DMS153 treated with DMSO at 0.1 percent for 48 hours (cell line): ENCODE results near the gene PRODH2.
A peak's percentile ranks its signal among the peaks of the same experiment; 100 is the strongest.
"Not testable (repeated sequence)": the region's sequence is repeated elsewhere in the genome, so short reads cannot be mapped to it uniquely, and the experiment has no call there.

Experiments used
- DNase-seq: peaks from one replicate; lab custom pipeline; 2025; ENCODE audit not compliant: unreplicated experiment; lab: John Stamatoyannopoulos, UW

The PRODH2 gene

GRCh38 chr19:35843676-35844481, 31.2 kb upstream of the PRODH2 start:
- peak; percentile 4 for DNase-seq

DNA sequence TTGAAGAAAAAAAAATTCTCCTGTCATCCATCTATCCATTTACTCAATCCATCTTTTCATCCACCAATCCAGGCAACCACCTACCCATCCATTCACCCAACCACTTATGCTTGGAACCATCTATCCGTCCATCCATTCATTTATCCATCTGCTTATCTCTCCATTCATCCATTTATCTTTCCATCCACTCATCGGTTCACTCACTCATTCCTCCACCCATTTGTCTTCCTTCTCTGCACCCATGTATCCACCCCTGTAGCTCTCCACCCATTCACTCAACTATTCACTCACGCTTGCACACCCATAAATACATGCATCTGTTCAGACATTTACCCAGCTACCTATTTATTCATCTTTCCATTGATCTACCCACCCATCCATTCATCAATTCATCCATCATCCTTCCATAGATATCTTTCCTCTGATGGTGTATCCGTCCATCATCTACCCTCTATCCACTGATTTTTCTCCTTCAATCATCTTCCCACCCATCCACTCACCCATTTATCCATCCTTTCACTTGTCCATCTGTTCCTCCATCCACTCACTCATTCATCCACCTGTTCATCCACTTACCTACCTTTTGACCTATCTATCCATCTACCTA, 30.1 kb upstream of the PRODH2 start:
- DNase-seq, result no peak

DNA sequence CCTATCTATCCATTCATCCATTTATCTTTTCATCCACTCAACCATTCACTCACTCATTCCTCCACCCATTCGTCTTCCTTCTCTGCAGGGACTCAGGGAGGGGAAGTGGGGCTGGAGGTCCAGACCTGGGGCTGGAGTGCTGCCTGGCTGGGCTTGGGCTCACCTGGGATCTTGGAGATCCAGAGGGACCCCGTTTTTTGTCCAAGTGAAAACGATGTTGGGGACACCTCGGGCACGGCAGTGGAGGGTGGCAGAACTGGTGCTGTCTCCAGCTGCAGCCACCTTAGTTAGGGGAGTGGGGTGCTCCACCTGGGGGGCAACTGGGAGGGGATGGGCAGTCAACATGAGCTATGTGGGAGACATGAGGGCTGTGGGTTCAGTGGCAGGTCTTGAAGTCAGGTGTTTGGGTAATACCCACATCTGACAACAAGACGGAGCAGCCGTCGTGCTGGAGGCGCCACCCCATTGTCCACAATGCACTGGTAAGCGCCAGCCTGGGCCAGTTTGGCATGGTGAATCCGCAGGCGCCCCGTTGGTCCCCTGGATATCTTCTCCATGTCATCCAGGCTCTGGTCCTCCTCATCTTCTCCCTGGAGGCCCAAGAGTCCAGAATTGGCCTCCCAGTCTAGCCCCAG, 29.4 kb upstream of the PRODH2 start:
- no peak for DNase-seq

- DNase-seq, result not testable (repeated sequence)
Measured at GRCh38 chr19:35836096-35836495, 23.5 kb upstream of the PRODH2 start.

- DNase-seq, result no peak
Measured at GRCh38 chr19:35833972-35834371, 21.3 kb upstream of the PRODH2 start.

DNA sequence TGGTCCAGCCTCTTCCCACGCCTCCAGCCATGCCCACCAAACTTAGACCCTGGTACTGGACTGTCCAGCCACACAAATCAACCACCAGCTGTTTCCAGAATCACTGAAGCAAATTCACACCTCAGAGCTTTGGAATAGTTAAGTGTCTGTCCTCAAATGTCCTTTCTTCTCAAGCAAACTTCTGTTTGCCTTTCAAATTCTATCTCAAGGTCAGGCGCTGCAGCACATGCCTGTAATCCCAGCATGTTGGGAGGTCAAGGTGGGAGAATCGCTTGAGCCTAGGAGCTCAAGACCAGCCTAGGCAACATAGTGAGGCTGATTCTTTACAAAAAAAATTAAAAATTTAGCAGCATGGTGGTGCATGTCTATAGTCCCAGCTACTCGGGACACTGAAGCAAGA, 19.4 kb upstream of the PRODH2 start:
- DNase-seq, result no peak

DNA sequence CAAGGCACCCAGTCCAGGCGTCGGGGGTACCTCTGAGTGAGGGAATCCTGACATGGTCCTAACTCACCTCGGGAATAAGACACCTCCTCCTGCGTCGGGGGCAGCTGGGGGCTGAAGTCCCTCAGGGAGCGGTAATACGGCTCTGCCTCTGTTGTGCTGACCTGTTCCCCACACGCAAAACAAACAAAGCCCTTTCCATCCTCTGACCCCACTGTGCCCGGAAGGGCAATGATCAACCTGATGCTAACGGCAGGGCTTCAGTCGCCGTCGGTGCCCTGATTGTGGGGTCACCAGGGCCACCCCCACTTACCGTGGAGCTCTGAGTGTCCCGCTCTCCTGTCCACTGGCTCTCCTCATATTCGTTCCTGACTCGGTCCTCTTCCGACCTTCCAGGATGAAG, 18.3 kb upstream of the PRODH2 start:
- DNase-seq, result no peak

DNA sequence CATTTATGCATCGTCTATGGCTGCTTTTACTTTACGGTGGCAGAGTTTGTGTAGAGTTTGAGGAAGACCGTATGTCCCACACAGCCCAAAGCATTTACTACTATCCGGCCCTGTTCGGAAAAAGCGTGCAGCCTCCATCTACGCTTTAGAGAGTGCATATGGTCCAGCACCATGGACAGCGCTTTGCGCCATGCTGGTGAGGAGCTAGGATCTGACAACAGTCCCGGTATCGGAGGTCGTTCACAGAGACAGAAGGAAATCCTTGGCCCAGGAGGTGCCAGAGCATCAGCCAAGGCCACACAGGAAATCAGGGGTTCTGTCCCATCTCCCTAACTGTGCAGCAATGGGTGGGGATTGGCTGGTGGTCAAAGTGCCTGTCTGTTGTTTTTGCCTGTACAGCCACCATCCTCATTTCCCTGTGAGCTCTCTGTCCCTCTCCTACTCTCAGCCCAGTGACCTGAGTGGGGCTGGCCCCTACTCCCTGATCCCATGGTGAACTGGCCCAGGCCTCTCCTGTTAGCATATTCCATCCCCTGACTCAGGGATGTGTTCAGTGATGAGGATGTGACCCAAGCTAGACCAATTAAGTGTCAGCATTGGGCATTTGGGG, 16.2 kb upstream of the PRODH2 start:
- DNase-seq, result no peak

- DNase-seq, result no peak
Measured at GRCh38 chr19:35824150-35824549, 11.5 kb upstream of the PRODH2 start.

GRCh38 chr19:35822579-35822978, 9.9 kb upstream of the PRODH2 start:
- no peak for DNase-seq

- DNase-seq, result no peak
Measured at GRCh38 chr19:35818445-35818844, 5.8 kb upstream of the PRODH2 start.

GRCh38 chr19:35816846-35817245, 4.2 kb upstream of the PRODH2 start:
- no peak for DNase-seq

- DNase-seq, result no peak
Measured at GRCh38 chr19:35816262-35816661, 3.6 kb upstream of the PRODH2 start.

- no peak for DNase-seq
Measured at GRCh38 chr19:35813043-35813890, 622 bp upstream of the PRODH2 start.

DNA sequence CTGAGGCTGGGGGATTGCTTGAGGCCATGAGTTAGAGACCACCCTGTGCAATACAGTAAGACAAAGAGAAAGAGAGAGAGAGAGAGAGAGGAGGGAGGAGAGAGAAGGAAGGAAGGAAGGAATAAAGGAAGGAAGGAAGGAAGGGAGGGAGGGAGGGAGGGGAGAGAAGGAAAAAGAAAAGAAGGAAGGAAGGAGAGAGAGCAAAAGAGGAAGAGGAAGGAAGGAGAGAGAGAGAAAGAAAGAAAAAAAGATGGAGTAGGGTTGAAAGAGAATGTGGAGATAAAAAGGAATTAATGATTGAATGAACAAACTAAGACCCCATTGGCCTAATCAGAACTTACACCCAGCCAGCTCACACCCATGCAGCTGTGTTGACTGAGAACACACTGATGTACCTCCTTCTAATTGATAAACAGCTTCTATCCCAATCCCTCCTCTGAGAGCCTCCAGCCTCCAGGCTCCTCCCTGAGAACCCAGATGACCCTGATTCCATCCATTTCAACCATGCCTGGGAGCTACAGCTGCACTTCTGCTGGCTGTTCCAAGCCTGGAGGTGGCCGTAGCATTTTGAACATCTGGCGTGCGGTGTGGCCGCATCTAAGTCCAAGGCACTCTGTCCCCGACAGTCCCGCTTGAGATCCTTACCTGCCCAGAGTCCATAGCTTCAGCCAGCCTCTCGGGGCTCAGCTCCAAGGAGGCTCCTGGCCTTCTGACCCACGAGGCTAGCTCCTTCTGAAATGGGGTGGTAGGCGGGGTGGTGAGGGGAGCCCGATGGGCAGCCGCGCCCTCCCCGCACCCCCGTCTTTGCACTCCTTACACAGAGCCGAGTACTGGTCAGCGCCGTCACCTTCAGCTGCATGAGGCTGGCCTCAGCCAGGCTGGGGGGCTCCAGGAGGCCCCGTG, 1.1 kb downstream of the PRODH2 start:
- no peak for DNase-seq

- DNase-seq, result no peak
Measured at GRCh38 chr19:35807633-35808032, 5.0 kb downstream of the PRODH2 start.

- no peak for DNase-seq
Measured at GRCh38 chr19:35806597-35806996, 6.0 kb downstream of the PRODH2 start.

DNA sequence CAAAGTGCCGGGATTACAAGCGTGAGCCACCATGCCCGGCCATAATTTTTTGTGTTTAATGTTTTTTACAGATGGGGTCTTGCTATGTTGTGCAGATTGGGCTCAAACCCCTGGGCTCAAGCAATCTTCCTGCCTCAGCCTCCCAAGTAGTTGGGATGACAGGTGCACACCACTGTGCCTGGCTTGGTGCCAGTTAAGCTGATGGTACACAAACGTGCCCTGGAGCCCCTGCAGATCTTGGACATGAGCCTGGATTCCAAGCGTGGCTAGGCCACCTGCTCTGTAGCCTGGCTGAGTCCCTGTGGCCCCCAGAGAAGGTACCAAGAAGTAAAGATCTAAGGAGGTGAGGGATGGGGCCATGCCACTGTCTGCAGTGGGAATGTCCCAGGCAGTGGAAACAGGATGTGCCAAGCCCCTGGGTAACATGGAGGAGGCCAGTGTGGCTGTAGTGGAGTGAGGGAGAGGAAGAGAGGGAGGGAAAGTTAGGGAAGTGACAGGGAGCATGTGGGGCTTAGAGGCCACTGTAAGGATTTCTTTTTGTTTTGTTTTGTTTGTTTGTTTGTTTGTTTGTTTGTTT, 7.0 kb downstream of the PRODH2 start:
- no peak for DNase-seq

DNA sequence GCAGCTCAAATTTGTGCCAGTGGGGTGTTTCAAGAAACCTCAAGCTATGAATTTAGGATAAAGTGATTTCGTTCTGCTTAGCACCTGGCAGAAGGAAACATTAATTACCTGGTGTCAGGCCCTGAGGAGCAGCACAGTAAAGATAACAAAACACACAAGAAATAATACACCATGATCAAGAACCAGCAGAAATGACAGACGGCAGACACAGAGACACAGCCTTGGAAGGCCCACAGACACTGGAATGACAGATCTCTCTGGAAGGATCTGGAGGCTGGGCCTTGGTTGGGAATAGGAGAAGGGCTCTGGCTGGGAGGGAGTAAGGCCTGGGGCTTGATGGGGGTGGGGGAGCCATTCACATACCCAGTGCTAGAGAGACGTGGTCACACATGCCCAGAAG, 10.8 kb downstream of the PRODH2 start:
- no peak for DNase-seq

DNA sequence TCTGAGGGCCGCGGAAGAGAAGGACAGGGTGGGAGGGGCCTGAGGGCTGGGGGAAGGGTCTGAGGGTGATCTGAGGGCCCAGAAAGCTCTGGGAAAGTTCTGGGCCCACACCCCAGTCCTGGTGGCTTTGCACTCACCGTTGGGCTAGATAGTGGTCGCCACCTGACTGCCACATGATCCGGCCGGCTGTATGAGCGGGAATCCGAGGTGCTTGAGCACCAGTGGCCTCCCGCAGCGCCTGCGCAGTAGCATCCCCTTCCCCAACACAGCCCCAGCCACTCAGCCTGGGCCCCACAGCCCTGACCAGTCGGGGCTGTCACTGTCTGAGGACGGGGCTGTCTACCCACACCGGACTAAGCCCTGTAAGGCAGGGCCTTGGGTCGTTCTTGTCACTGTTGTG, 15.0 kb downstream of the PRODH2 start:
- no peak for DNase-seq
